Measurements from ENCODE around the gene DCAF6.

The DCAF6 gene

DNA sequence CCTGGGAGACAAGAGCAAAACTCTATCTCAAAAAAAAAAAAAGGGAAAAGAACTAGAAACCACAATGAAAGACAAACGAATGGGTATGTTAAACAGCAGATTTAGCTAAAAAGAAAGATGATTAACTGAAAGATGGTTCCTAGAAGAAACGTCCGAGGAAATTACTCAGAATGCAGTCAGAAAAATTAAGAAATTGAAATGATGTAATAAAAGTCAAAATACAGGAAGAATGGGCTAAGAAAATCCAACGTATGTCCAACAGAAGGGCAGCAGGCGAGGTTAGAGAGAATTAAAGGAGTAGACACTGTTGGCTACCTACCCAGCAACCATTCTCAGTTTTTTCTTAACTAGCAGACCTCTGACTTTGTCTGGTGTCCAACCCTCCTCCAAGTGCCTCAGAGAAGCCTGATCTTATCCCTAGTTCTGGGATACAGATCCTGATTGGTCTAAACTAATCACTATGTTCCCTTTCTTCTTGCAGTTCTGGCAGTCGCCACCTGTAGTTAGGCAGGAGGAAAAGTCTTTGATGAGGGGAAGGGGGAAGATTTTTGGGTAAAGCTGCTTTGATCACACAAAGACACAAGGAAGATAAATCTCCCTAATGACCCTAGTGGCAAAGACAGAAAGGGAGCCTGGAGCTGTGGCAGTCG is 174.5 kb downstream of the DCAF6 start:
- no peak for DNase-seq

DNA sequence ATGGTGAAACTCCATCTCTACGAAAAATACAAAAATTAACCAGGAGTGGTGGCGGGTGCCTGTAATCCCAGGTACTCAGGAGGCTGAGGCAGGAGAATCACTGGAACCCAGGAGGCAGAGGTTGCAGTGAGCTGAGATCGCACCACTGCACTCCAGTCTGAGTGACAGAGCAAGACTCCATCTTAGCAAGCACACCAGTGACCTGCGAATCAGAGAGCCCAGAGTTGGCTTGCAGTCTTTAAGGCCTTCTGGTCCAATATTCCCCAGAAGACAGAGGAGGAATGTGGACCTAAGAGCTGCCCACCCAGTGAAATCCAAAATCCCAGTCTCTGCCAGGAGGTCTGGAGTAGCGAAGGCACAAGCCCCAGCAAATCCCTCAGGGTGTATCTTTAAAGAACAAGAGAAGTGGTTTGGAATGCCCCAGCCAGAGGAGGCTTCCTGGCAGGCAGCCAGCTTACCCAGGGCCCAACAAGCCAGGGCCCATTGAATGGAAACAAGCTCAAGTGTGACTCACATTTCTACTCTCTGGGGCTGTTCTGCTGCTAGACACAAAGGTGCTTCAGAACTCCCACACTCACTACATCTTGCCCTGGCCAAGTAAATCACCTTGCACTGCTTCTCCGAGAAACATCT is 176.3 kb downstream of the DCAF6 start:
- peak; percentile 28 for DNase-seq

DNA sequence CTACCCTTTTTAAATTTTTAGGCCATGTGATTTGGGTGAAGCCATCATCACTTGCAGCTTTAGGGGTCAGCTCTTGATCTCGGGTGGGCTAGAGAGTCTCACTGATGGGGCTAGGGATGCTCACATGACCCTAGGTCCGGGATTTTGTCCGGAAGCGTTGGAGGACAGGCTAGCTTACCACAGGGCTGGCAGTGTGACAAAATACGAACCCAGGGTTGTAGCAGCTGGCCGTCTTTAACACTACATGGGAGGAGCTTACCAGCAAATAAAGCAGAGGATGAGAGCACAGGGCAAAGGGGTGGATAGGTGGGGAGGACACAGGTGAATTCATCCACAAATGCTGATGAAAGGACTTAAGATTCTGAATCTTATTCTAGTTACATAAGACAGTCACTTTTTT is 178.4 kb downstream of the DCAF6 start:
- DNase-seq, result no peak

DNA sequence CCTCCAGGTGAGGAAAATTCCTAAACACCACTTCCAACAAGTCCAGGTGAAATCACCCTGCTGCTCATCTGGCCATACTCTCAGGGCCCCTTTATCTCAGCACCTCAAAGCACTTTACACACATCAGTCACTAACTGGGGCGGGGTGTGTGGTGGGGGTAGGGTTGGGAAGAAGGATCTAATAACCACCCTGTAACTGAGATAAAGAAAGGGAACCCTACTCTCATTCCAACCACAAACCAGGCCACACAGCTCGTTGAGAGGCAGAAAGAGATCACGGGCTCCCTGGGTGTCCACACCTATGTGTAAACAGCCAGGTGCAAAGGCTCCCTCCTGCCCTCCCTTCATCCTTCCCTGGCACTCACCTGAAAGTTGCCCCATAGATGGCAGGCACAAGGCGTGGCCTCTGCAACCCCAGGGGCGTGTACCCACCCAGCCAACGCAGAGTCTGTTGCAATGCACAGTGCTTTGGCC is 179.9 kb downstream of the DCAF6 start:
- DNase-seq, result no peak

DNA sequence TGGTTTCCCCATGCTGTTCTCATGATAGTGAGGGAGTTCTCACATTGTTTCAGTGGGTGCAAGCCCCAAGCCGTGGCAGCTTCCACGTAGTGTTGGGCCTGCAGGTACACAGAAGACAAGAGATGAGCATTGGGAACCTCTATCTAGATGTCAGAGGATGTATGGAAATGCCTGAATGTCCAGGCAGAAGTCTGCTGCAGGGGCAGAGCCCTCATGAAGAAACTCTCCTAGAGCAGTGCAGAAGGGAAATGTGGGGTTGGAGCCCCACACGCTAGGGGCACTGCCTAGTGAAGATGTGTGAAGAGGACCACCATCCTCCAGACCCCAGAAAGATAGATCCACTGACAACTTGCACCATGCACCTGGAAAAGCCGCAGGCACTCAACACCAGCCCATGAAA is 183.3 kb downstream of the DCAF6 start:
- no peak for DNase-seq

DNA sequence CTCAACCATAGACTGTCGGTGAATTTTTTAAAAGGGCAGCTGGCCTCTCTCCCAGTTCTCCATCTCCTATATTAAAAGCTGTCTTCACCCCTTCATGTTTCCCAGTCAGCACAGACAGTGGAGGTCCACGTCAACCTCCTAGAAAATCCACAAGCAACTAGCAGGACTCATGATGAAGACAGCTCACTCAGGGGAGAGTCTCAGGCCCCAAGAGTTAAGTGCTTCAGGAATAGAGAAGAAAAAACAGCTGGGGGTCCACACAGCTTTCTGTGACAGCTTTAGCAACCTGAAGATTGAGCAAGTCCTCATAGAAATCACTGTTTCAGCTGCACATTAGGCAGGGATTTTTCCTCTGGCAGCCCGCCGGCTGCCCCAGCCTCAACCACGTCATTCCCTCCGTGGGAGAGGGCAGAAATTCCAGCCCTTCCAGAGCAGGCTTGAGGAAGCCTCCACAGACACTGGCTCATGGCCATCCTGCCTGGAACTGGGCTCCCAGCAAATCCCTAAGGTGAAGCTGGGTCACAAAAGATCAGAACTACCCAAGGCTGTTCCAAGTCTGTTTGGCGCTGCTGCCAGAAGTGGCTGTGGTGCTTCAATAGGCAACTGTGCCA is 185.0 kb downstream of the DCAF6 start:
- no peak for DNase-seq

DNA sequence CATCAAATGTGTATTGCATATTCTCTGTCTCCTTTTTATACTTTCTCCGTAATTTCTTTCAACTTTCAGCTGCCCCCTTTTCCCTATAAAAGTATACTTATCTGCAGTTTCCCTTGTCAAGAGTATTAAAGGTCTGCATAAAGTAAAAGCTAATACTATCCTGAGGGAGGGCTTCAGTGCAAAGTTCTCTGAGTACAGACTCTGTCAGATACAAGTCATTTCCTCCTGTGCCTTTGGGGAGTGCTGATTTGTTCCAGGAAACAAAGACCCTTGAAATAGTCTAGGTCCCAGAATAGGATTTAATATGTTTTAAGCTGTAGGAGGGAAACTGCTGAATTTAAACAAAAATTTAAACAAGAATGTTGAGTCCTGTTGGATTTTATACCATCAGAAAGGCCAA is 188.6 kb downstream of the DCAF6 start:
- no peak for DNase-seq
